ENCODE measurements around the gene STK32B. TPM values are rescaled to one million over a fixed set of nuclear protein-coding genes. Genes with fewer than 3 reads are reported as not detected.
A peak's percentile ranks its signal among the peaks of the same experiment; 100 is the strongest.

STK32B gene
- polyA plus RNA-seq, 2 of the 4 experiments (the other 2 are of a cell fraction): 7.6 to 12.1 TPM

GRCh38 chr4:5365071-5366008, 314.1 kb downstream of the STK32B start:
- no peaks in the 10 kb centered on the region for H3K9me3 ChIP-seq
- 7% methylated on average over 12 of the region's 12 CpGs for WGBS (ENCODE audit: missing lambda C conversion rate)
- peak; percentile 92 to 93 for ATAC-seq
- peak overlapping the region; percentile 73 for H3K4me2 ChIP-seq
- no peak for FAIRE-seq
- H3K4me3 ChIP-seq: no peak overlapping the region
- CTCF ChIA-PET: interaction anchor here (0.8 to 2.1 kb wide), 5 partner anchors 23 to 315 kb away, joined by 3 to 6 read pairs (median 3); partner anchors contain the start of gene STK32B
- H3K27ac ChIP-seq: peak overlapping the region; percentile 75 to 91
- peak; percentile 54 to 98 for DNase-seq (ENCODE audit: low read depth in 1 of 2, low spot score in 1 of 2)
- peaks cover 55% of the 10 kb centered on the region for H3K4me1 ChIP-seq
- TF ChIP-seq RAD21 (conservative IDR thresholded peaks at IDR 0.05 in 1 of 2, IDR thresholded peaks at IDR 0.05 in 1 of 2) (peak in 1 of 2 experiments; percentile 28; a peak in 2 of 5 replicates), NFE2L2 (conservative IDR thresholded peaks at IDR 0.05; ENCODE audit: low read length) (peak; percentile 59), JUNB (IDR thresholded peaks at IDR 0.05) (peak; percentile 94), FOSL2 (IDR thresholded peaks at IDR 0.05) (peak; percentile 92), FOSL2 (CRISPR knock-in tag; IDR thresholded peaks at IDR 0.05) (peak; percentile 96), CEBPB (IDR thresholded peaks at IDR 0.05) (peak in 1 of 2 experiments; percentile 54; a peak in 2 of 4 replicates), TP53 (CRISPR knock-in tag; IDR thresholded peaks at IDR 0.05) (no peak), EP300 (IDR thresholded peaks at IDR 0.05) (peak; percentile 64 to 84; a peak in 4 of 5 replicates), GATA3 (IDR thresholded peaks at IDR 0.05; ENCODE audit: borderline replicate concordance) (peak; percentile 98), JUN (IDR thresholded peaks at IDR 0.05) (peak; percentile 57 to 77; a peak in 3 of 5 replicates), ZSCAN20 (CRISPR knock-in tag; IDR thresholded peaks at IDR 0.05) (no peak), MAX (IDR thresholded peaks at IDR 0.05) (peak; percentile 93), MAFK (IDR thresholded peaks at IDR 0.05; ENCODE audit: partially characterized antibody) (peak; percentile 91), ESRRA (IDR thresholded peaks at IDR 0.05; ENCODE audit: borderline replicate concordance, low read length) (no peak), RARB (CRISPR knock-in tag; IDR thresholded peaks at IDR 0.05) (0 out of 2 replicates have a peak, but pooled peaks have one; percentile 28), KDM1A (IDR thresholded peaks at IDR 0.05; ENCODE audit: low read depth) (no peak), HEYL (CRISPR knock-in tag; IDR thresholded peaks at IDR 0.05) (0 out of 2 replicates have a peak, but pooled peaks have one; percentile 13), PBX3 (IDR thresholded peaks at IDR 0.05) (peak; percentile 84; the same call in 1 of the 2 replicates), BCL3 (IDR thresholded peaks at IDR 0.05) (0 out of 3 replicates have a peak, but pooled peaks have one; percentile 44)
- POLR2A ChIA-PET: interaction anchor here (0.7 to 1.0 kb wide), 2 partner anchors 146 to 314 kb away, joined by 3 read pairs; partner anchors contain the start of gene STK32B

- ATAC-seq: peak; percentile 38 to 54
- DNase-seq (ENCODE audit: low read depth in 1 of 2, low spot score in 1 of 2): no peak
- ChIA-PET CTCF (interaction anchor here (0.6 to 2.1 kb wide), 6 partner anchors 22 to 978 kb away, joined by 3 to 6 read pairs (median 3); partner anchors contain the start of gene STK32B), POLR2A (interaction anchor here (0.6 to 1.1 kb wide), 5 partner anchors 145 to 397 kb away, joined by 3 read pairs; partner anchors contain the start of gene STK32B)
- H3K27ac ChIP-seq: peak overlapping the region; percentile 75 to 91
- peak overlapping the region; percentile 73 for H3K4me2 ChIP-seq
- H3K9me3 ChIP-seq: no peaks in the 10 kb centered on the region
- 0 out of 3 replicates have a peak overlapping the region, but pooled peaks have one; percentile 7 for H3K4me3 ChIP-seq
- WGBS (ENCODE audit: missing lambda C conversion rate): 0% methylated on average over 3 of the region's 3 CpGs
- peaks cover 61% of the 10 kb centered on the region for H3K4me1 ChIP-seq
- no peak for FAIRE-seq
- TF ChIP-seq HOXB5 (CRISPR knock-in tag; IDR thresholded peaks at IDR 0.05) (no peak; the same call in 1 of the 2 replicates), CBX2 (IDR thresholded peaks at IDR 0.05; ENCODE audit: borderline replicate concordance, low read depth) (no peak), HDAC2 (IDR thresholded peaks at IDR 0.05) (no peak), EHF (CRISPR knock-in tag; IDR thresholded peaks at IDR 0.05) (peak; percentile 80), SMC3 (IDR thresholded peaks at IDR 0.05) (no peak), SREBF2 (IDR thresholded peaks at IDR 0.05) (no peak), HOXA7 (CRISPR knock-in tag; IDR thresholded peaks at IDR 0.05) (no peak), HOXB13 (CRISPR knock-in tag; IDR thresholded peaks at IDR 0.05; ENCODE audit: low read depth) (0 out of 2 replicates have a peak, but pooled peaks have one; percentile 38), MAFK (IDR thresholded peaks at IDR 0.05; ENCODE audit: partially characterized antibody) (no peak), BHLHE40 (IDR thresholded peaks at IDR 0.05; ENCODE audit: low read depth, low read length) (no peak), POLR2AphosphoS2 (conservative IDR thresholded peaks at IDR 0.05; ENCODE audit: low read length) (no peak)
- TF ChIP-seq, protein P1, sequence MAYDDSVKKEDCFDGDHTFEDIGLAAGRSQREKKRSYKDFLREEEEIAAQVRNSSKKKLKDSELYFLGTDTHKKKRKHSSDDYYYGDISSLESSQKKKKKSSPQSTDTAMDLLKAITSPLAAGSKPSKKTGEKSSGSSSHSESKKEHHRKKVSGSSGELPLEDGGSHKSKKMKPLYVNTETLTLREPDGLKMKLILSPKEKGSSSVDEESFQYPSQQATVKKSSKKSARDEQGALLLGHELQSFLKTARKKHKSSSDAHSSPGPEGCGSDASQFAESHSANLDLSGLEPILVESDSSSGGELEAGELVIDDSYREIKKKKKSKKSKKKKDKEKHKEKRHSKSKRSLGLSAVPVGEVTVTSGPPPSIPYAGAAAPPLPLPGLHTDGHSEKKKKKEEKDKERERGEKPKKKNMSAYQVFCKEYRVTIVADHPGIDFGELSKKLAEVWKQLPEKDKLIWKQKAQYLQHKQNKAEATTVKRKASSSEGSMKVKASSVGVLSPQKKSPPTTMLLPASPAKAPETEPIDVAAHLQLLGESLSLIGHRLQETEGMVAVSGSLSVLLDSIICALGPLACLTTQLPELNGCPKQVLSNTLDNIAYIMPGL (CRISPR knock-in tag; IDR thresholded peaks at IDR 0.05; ENCODE audit: borderline replicate concordance): no peak
- TF ChIP-seq, protein P2, sequence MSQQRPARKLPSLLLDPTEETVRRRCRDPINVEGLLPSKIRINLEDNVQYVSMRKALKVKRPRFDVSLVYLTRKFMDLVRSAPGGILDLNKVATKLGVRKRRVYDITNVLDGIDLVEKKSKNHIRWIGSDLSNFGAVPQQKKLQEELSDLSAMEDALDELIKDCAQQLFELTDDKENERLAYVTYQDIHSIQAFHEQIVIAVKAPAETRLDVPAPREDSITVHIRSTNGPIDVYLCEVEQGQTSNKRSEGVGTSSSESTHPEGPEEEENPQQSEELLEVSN (IDR thresholded peaks at IDR 0.05; ENCODE audit: borderline replicate concordance, low read depth): no peak
- TF ChIP-seq, protein P3, sequence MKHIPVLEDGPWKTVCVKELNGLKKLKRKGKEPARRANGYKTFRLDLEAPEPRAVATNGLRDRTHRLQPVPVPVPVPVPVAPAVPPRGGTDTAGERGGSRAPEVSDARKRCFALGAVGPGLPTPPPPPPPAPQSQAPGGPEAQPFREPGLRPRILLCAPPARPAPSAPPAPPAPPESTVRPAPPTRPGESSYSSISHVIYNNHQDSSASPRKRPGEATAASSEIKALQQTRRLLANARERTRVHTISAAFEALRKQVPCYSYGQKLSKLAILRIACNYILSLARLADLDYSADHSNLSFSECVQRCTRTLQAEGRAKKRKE (CRISPR knock-in tag; IDR thresholded peaks at IDR 0.05; ENCODE audit: low read depth): peak; percentile 71; the same call in 1 of the 2 replicates
Observed at GRCh38 chr4:5366009-5366386, 314.7 kb downstream of the STK32B start.

Data from A549 (cell line).